Measurements from ENCODE around the gene SPTLC2. TPM values are rescaled to one million over a fixed set of nuclear protein-coding genes. Genes with fewer than 3 reads are reported as not detected.

Gene SPTLC2
- total and polyA plus RNA-seq, 2 donors (not counting 1 experiment from before 2014, with no cell fraction given) = 22.8 to 25.9 TPM

GRCh38 chr14:77625360-77625759 is 8.9 kb upstream of the SPTLC2 start:
- H3K79me2 ChIP-seq (ENCODE audit: control insufficient read depth, insufficient read depth, low read length) = no peaks in the 10 kb centered on the region
- H3K27me3 ChIP-seq (ENCODE audit: control insufficient read depth, insufficient read depth, low read length) = no peaks in the 10 kb centered on the region
- no peak overlapping the region for H3K27ac ChIP-seq (ENCODE audit: insufficient read depth, low read length)
- no peak overlapping the region for H3K4me2 ChIP-seq (ENCODE audit: extremely low read depth, insufficient read depth, low read length)
- H3K4me3 ChIP-seq (replicated peaks in 1 of 4; ENCODE audit: control extremely low read depth in 1 of 4, insufficient read depth in 1 of 4, low read depth in 3 of 4, low read length in 4 of 4) = no peak overlapping the region
- no peaks in the 10 kb centered on the region for H3K4me1 ChIP-seq (ENCODE audit: control insufficient read depth, extremely low read depth, insufficient read depth, low read length)
- no peak for DNase-seq (ENCODE audit: low read depth in 2 of 2)
- no peak overlapping the region for H3K9ac ChIP-seq (ENCODE audit: insufficient read depth, low read length)
- no peaks in the 10 kb centered on the region for H4K20me1 ChIP-seq (ENCODE audit: control insufficient read depth, extremely low read depth, insufficient read depth, low read length)
- H3K9me3 ChIP-seq (ENCODE audit: control insufficient read depth, insufficient read depth, low read depth, low read length) = no peaks in the 10 kb centered on the region
- TF ChIP-seq, protein P1, sequence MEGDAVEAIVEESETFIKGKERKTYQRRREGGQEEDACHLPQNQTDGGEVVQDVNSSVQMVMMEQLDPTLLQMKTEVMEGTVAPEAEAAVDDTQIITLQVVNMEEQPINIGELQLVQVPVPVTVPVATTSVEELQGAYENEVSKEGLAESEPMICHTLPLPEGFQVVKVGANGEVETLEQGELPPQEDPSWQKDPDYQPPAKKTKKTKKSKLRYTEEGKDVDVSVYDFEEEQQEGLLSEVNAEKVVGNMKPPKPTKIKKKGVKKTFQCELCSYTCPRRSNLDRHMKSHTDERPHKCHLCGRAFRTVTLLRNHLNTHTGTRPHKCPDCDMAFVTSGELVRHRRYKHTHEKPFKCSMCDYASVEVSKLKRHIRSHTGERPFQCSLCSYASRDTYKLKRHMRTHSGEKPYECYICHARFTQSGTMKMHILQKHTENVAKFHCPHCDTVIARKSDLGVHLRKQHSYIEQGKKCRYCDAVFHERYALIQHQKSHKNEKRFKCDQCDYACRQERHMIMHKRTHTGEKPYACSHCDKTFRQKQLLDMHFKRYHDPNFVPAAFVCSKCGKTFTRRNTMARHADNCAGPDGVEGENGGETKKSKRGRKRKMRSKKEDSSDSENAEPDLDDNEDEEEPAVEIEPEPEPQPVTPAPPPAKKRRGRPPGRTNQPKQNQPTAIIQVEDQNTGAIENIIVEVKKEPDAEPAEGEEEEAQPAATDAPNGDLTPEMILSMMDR (conservative IDR thresholded peaks at IDR 0.05 in 1 of 2, IDR thresholded peaks at IDR 0.05 in 1 of 2; ENCODE audit: low read depth in 1 of 2, low read length in 2 of 2) = no peak
- TF ChIP-seq EZH2 (IDR thresholded peaks at IDR 0.05; ENCODE audit: low read length, missing control alignments) = no peak
- no peaks in the 10 kb centered on the region for H3K36me3 ChIP-seq (ENCODE audit: control insufficient read depth, insufficient read depth, low read length)
- no peak overlapping the region for H2AFZ ChIP-seq (ENCODE audit: low read length)

GRCh38 chr14:77623201-77623600 is 6.8 kb upstream of the SPTLC2 start:
- no peaks in the 10 kb centered on the region for H3K4me1 ChIP-seq (ENCODE audit: control insufficient read depth, extremely low read depth, insufficient read depth, low read length)
- no peak overlapping the region for H3K4me2 ChIP-seq (ENCODE audit: extremely low read depth, insufficient read depth, low read length)
- H3K4me3 ChIP-seq (replicated peaks in 1 of 4; ENCODE audit: control extremely low read depth in 1 of 4, insufficient read depth in 1 of 4, low read depth in 3 of 4, low read length in 4 of 4) = no peak overlapping the region

DNA sequence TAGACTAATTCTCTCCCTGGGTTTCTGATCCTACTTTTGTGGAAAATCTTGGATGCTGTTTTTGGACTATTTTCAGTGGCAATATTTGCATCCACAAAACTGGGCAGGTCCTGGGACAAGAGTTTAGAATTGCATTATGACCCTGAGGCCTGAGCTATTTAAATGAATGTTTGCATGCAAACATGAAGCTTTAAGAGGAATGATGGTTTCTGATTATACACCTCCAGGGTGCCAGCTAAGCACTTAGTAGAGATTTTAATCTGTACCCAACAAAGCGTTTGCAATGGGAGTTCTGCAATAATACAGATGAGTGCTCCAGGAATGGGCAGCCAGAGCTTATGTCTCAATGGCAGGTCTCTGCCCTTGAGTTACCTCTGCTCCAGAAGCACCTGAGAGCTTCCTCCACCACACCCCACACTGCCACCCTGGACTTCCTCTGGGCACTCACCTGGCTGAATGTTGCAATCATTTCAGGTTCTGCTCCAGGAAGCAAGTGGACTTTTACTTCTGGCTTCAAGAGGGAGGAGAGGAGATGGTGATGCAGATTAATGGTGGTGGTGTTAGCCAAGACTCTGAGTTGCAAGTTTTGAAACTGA is 6.0 kb upstream of the SPTLC2 start:
- TF ChIP-seq, protein P1 (conservative IDR thresholded peaks at IDR 0.05 in 1 of 2, IDR thresholded peaks at IDR 0.05 in 1 of 2; ENCODE audit: low read depth in 1 of 2, low read length in 2 of 2) = no peak
- TF ChIP-seq EZH2 (IDR thresholded peaks at IDR 0.05; ENCODE audit: low read length, missing control alignments) = no peak
- no peak overlapping the region for H3K4me3 ChIP-seq (replicated peaks in 1 of 4; ENCODE audit: control extremely low read depth in 1 of 4, insufficient read depth in 1 of 4, low read depth in 3 of 4, low read length in 4 of 4)
- no peaks in the 10 kb centered on the region for H3K36me3 ChIP-seq (ENCODE audit: control insufficient read depth, insufficient read depth, low read length)
- no peaks in the 10 kb centered on the region for H3K27me3 ChIP-seq (ENCODE audit: control insufficient read depth, insufficient read depth, low read length)
- no peaks in the 10 kb centered on the region for H3K79me2 ChIP-seq (ENCODE audit: control insufficient read depth, insufficient read depth, low read length)
- no peak for DNase-seq (ENCODE audit: low read depth in 2 of 2)
- H2AFZ ChIP-seq (ENCODE audit: low read length) = no peak overlapping the region
- no peaks in the 10 kb centered on the region for H3K4me1 ChIP-seq (ENCODE audit: control insufficient read depth, extremely low read depth, insufficient read depth, low read length)
- no peak overlapping the region for H3K27ac ChIP-seq (ENCODE audit: insufficient read depth, low read length)
- H3K9ac ChIP-seq (ENCODE audit: insufficient read depth, low read length) = no peak overlapping the region
- no peaks in the 10 kb centered on the region for H4K20me1 ChIP-seq (ENCODE audit: control insufficient read depth, extremely low read depth, insufficient read depth, low read length)
- no peak overlapping the region for H3K4me2 ChIP-seq (ENCODE audit: extremely low read depth, insufficient read depth, low read length)
- no peaks in the 10 kb centered on the region for H3K9me3 ChIP-seq (ENCODE audit: control insufficient read depth, insufficient read depth, low read depth, low read length)

More at GRCh38 chr14:77623201-77623600, 6.8 kb upstream of the SPTLC2 start:
- no peak overlapping the region for H2AFZ ChIP-seq (ENCODE audit: low read length)
- H3K27ac ChIP-seq (ENCODE audit: insufficient read depth, low read length) = no peak overlapping the region
- no peaks in the 10 kb centered on the region for H4K20me1 ChIP-seq (ENCODE audit: control insufficient read depth, extremely low read depth, insufficient read depth, low read length)
- TF ChIP-seq, protein P1 (conservative IDR thresholded peaks at IDR 0.05 in 1 of 2, IDR thresholded peaks at IDR 0.05 in 1 of 2; ENCODE audit: low read depth in 1 of 2, low read length in 2 of 2) = no peak
- no peak for TF ChIP-seq EZH2 (IDR thresholded peaks at IDR 0.05; ENCODE audit: low read length, missing control alignments)
- H3K79me2 ChIP-seq (ENCODE audit: control insufficient read depth, insufficient read depth, low read length) = no peaks in the 10 kb centered on the region
- no peaks in the 10 kb centered on the region for H3K9me3 ChIP-seq (ENCODE audit: control insufficient read depth, insufficient read depth, low read depth, low read length)
- H3K36me3 ChIP-seq (ENCODE audit: control insufficient read depth, insufficient read depth, low read length) = no peaks in the 10 kb centered on the region
- no peak for DNase-seq (ENCODE audit: low read depth in 2 of 2)
- H3K27me3 ChIP-seq (ENCODE audit: control insufficient read depth, insufficient read depth, low read length) = no peaks in the 10 kb centered on the region
- no peak overlapping the region for H3K9ac ChIP-seq (ENCODE audit: insufficient read depth, low read length)

Data from fibroblast of lung (primary cell).